SK-N-SH treated with all-trans-retinoic acid at 6 μM for 48 hours (cell line): Measurements from ENCODE around the gene ZNF212.

Source experiments
- ARNTL ChIP-seq: fragments of 450-650 bp; formaldehyde crosslinking; IDR thresholded peaks from 2 replicates; pipeline ENCODE4 v1.5.0; 2020; ENCODE audit warnings: low read depth, mild to moderate bottlenecking, moderate library complexity, borderline replicate concordance
- BACH2 ChIP-seq: fragments of 250-450 bp; sonication (Bioruptor Pico); IDR thresholded peaks from 2 replicates; pipeline ENCODE4 v1.9.0; 2021; ENCODE audit warnings: mild to moderate bottlenecking, borderline replicate concordance
- CREB5 ChIP-seq: fragments of 250-450 bp; sonication (Bioruptor Pico); IDR thresholded peaks from 2 replicates; pipeline ENCODE4 v1.5.1; 2020; ENCODE audit warnings: low read depth, mild to moderate bottlenecking, moderate library complexity
- CSDC2 ChIP-seq: fragments of 250-450 bp; sonication (Bioruptor Pico); IDR thresholded peaks from 2 replicates; pipeline ENCODE4 v1.5.0; 2020; ENCODE audit warnings: mild to moderate bottlenecking, moderate library complexity
- CSRNP3 ChIP-seq: fragments of 250-450 bp; sonication (Bioruptor Pico); IDR thresholded peaks from 2 replicates; pipeline ENCODE4 v1.5.1; 2021; ENCODE audit warnings: mild to moderate bottlenecking, moderate library complexity
- ESRRG ChIP-seq: fragments of 250-450 bp; sonication (Bioruptor Pico); IDR thresholded peaks from 2 replicates; pipeline ENCODE4 v1.6.1; 2021; ENCODE audit warnings: mild to moderate bottlenecking
- GLIS3 ChIP-seq: fragments of 250-450 bp; sonication (Bioruptor Pico); IDR thresholded peaks from 2 replicates; pipeline ENCODE4 v1.5.0; 2020; ENCODE audit warnings: mild to moderate bottlenecking, moderate library complexity
- PATZ1 ChIP-seq: fragments of 250-450 bp; sonication (Bioruptor Pico); IDR thresholded peaks from 2 replicates; pipeline ENCODE4 v1.8.0; 2020; ENCODE audit warnings: mild to moderate bottlenecking, moderate library complexity, borderline replicate concordance
- PPARA ChIP-seq: fragments of 250-450 bp; sonication (Bioruptor Pico); IDR thresholded peaks from 2 replicates; pipeline ENCODE4 v1.5.0; 2020; ENCODE audit warnings: mild to moderate bottlenecking, borderline replicate concordance
- RARB ChIP-seq: fragments of 250-450 bp; sonication (Bioruptor Pico); IDR thresholded peaks from 2 replicates; pipeline ENCODE4 v1.8.0; 2021; ENCODE audit warnings: mild to moderate bottlenecking, moderate library complexity
- ZC3H10 ChIP-seq: fragments of 250-450 bp; sonication (Bioruptor Pico); IDR thresholded peaks from 2 replicates; pipeline ENCODE4 v1.5.1; 2021; ENCODE audit warnings: mild to moderate bottlenecking, moderate library complexity
- ZFP3 ChIP-seq: fragments of 250-450 bp; sonication (Bioruptor Pico); IDR thresholded peaks from 2 replicates; pipeline ENCODE4 v1.5.0; 2020; ENCODE audit warnings: mild to moderate bottlenecking, moderate library complexity
- ZNF565 ChIP-seq: fragments of 450-650 bp; formaldehyde crosslinking; conservative IDR thresholded peaks from 2 replicates; pipeline ENCODE4 v1.5.0; 2020; ENCODE audit warnings: low read depth, mild to moderate bottlenecking, moderate library complexity
- ZNF8 ChIP-seq: fragments of 450-650 bp; formaldehyde crosslinking; IDR thresholded peaks from 2 replicates; pipeline ENCODE4 v1.5.0; 2020; ENCODE audit warnings: mild to moderate bottlenecking, moderate library complexity

- TF ChIP-seq ZC3H10 (no peak), ARNTL (CRISPR knock-in tag) (no peak), GLIS3 (CRISPR knock-in tag) (no peak), PATZ1 (no peak), ZNF8 (CRISPR knock-in tag) (no peak), ZNF565 (CRISPR knock-in tag) (no peak), PPARA (no peak), RARB (no peak), ZFP3 (CRISPR knock-in tag) (no peak), CREB5 (CRISPR knock-in tag) (no peak), ESRRG (CRISPR knock-in tag) (no peak), CSDC2 (CRISPR knock-in tag) (no peak), CSRNP3 (CRISPR knock-in tag) (no peak), BACH2 (CRISPR knock-in tag) (no peak)
Observed at GRCh38 chr7:149220534-149220933, 18.9 kb upstream of the ZNF212 start.
